ENCODE measurements around the gene BRD7.

- TF ChIP-seq POLR2A (IDR thresholded peaks at IDR 0.05) = no peak
- no peak for TF ChIP-seq CTCF (IDR thresholded peaks at IDR 0.05)
- TF ChIP-seq EP300 (IDR thresholded peaks at IDR 0.05) = no peak
These were observed 53.3 kb downstream of the BRD7 start for GRCh38 chr16:50315346-50315997.
